Measurements from ENCODE around the gene IDH2. TPM values are rescaled to one million over a fixed set of nuclear protein-coding genes. Genes with fewer than 3 reads are reported as not detected.

IDH2 gene
- total and polyA plus RNA-seq, 2 donors from 2014 or later: 87.0 to 545 TPM

DNA sequence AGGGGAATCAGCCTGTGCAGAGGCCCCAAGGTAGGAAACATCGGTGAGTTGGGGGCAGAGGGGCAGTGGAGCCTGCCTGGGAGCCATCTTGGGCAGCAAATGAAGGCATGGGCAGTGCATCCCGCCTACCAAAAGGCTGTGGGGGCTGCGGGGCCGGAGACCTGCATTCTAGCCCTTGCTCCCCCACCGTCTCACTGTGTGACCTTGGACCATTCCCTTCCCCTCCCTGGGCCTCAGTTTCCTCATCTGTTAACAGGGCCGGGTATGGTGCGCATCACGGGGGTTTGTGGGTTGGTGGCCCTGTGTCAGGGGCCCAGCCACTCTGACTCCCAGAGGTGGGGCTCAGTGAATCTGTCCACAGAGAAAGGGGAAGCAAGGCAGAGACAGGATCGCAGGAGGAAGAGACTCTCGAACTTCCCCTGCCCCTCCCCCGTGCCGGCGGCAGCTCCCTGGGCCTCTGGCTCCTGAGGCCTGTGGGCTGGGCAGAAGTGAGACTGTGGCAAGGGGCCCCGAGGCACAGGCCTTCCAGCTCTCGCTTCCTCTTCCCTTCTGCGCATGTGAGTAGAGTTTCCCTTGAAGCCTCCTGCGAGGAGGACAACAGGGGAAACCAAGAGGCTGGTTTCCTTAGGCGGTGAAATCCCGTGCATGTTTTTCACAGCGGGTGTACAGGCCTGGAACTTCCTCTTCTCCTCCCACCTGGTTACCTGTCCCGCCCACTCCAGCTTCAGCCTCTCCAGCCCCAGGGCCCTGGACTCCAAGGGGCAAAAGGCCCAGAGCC lies 42.9 kb downstream of the IDH2 start:
- Histone ChIP-seq H3K36me3 (ENCODE audit: control insufficient read depth in 2 of 3, insufficient read depth in 3 of 3, low read length in 3 of 3) (no peaks in the 10 kb centered on the region), H3K9ac (ENCODE audit: low read length in 3 of 3) (no peak overlapping the region), H3K4me3 (ENCODE audit: low read length in 3 of 3) (no peak overlapping the region), H3K4me1 (ENCODE audit: control insufficient read depth in 2 of 3, insufficient read depth in 2 of 3, low read depth in 1 of 3, low read length in 3 of 3) (peaks cover 2 to 37% (median 12%) of the 10 kb centered on the region in 3 donors), H3K27ac (ENCODE audit: low read depth in 2 of 2, low read length in 2 of 2) (peak overlapping the region in 1 of 2 donors; percentile 67), H3K27me3 (ENCODE audit: control insufficient read depth, insufficient read depth, low read length) (no peaks in the 10 kb centered on the region), H3K9me3 (ENCODE audit: control insufficient read depth in 2 of 3, insufficient read depth in 1 of 3, low read length in 3 of 3) (no peaks in the 10 kb centered on the region)
- intact Hi-C loops (cut with DNase I): no loop called here
- TF ChIP-seq, protein P1, sequence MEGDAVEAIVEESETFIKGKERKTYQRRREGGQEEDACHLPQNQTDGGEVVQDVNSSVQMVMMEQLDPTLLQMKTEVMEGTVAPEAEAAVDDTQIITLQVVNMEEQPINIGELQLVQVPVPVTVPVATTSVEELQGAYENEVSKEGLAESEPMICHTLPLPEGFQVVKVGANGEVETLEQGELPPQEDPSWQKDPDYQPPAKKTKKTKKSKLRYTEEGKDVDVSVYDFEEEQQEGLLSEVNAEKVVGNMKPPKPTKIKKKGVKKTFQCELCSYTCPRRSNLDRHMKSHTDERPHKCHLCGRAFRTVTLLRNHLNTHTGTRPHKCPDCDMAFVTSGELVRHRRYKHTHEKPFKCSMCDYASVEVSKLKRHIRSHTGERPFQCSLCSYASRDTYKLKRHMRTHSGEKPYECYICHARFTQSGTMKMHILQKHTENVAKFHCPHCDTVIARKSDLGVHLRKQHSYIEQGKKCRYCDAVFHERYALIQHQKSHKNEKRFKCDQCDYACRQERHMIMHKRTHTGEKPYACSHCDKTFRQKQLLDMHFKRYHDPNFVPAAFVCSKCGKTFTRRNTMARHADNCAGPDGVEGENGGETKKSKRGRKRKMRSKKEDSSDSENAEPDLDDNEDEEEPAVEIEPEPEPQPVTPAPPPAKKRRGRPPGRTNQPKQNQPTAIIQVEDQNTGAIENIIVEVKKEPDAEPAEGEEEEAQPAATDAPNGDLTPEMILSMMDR (IDR thresholded peaks at IDR 0.05; ENCODE audit: borderline replicate concordance, extremely low read depth, insufficient read depth): no peak
- DNase-seq (peak in 4 of 5 donors; percentile 37 to 87 (median 52)), FAIRE-seq (no peak)

DNA sequence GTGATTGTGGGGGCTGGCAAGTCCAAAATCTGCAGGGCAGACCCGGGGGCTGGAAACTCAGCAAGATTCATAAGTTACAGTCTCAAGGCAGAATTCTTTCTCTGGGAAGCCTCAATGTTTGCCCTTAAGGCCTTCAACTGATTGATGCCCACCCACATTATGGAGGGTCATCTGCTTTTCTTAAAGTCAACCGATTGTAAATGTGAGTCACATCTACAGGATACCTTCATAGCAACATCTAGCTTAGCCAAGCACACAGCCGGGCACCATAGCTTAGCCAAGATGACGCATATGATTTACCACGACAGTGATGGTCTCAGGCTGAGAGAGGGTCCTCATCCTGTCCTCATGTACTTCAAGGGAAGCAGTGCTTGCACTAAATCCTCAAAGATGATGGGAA lies 43.5 kb downstream of the IDH2 start:
- intact Hi-C loops (cut with DNase I): no loop called here
- Histone ChIP-seq H3K9ac (ENCODE audit: low read length in 3 of 3) (no peak overlapping the region), H3K36me3 (ENCODE audit: control insufficient read depth in 2 of 3, insufficient read depth in 3 of 3, low read length in 3 of 3) (no peaks in the 10 kb centered on the region), H3K4me1 (ENCODE audit: control insufficient read depth in 2 of 3, insufficient read depth in 2 of 3, low read depth in 1 of 3, low read length in 3 of 3) (peaks cover 2 to 36% (median 8%) of the 10 kb centered on the region in 3 donors), H3K4me3 (ENCODE audit: low read length in 3 of 3) (no peak overlapping the region), H3K27ac (ENCODE audit: low read depth in 2 of 2, low read length in 2 of 2) (peak overlapping the region in 1 of 2 donors; percentile 67), H3K27me3 (ENCODE audit: control insufficient read depth, insufficient read depth, low read length) (no peaks in the 10 kb centered on the region), H3K9me3 (ENCODE audit: control insufficient read depth in 2 of 3, insufficient read depth in 1 of 3, low read length in 3 of 3) (no peaks in the 10 kb centered on the region)
- DNase-seq (no peak), FAIRE-seq (no peak)
- TF ChIP-seq, protein P1 (IDR thresholded peaks at IDR 0.05; ENCODE audit: borderline replicate concordance, extremely low read depth, insufficient read depth): no peak

DNA sequence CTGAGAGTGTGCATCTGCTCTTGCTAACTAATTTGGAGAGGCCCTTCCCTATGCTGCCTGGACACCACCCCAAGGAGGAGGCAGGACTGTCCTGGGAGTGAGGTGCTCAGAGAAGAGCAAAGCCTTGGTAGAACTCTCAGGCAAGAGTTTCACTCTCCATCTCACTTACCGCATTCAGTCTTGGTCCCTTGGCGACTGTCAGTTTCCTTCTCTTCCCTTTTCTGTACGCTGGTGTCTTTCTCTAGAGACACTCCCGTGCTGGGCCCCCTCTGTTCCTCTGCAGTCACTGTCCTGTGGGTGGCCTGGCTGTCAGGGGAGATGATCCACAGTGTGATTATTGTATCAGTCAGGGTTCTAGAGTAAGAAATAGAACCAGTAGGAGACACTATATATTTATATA lies 44.0 kb downstream of the IDH2 start:
- H3K4me1 ChIP-seq (ENCODE audit: control insufficient read depth in 2 of 3, insufficient read depth in 2 of 3, low read depth in 1 of 3, low read length in 3 of 3): peaks cover 2 to 32% (median 8%) of the 10 kb centered on the region in 3 donors
- no peak for FAIRE-seq
- no peaks in the 10 kb centered on the region for H3K36me3 ChIP-seq (ENCODE audit: control insufficient read depth in 2 of 3, insufficient read depth in 3 of 3, low read length in 3 of 3)
- H3K27ac ChIP-seq (ENCODE audit: low read depth in 2 of 2, low read length in 2 of 2): peak overlapping the region in 1 of 2 donors; percentile 20
- no peak overlapping the region for H3K9ac ChIP-seq (ENCODE audit: low read length in 3 of 3)
- DNase-seq: no peak
- intact Hi-C loops (cut with DNase I): no loop called here
- no peaks in the 10 kb centered on the region for H3K27me3 ChIP-seq (ENCODE audit: control insufficient read depth, insufficient read depth, low read length)
- H3K9me3 ChIP-seq (ENCODE audit: control insufficient read depth in 2 of 3, insufficient read depth in 1 of 3, low read length in 3 of 3): no peaks in the 10 kb centered on the region
- no peak overlapping the region for H3K4me3 ChIP-seq (ENCODE audit: low read length in 3 of 3)
- TF ChIP-seq, protein P1 (IDR thresholded peaks at IDR 0.05; ENCODE audit: borderline replicate concordance, extremely low read depth, insufficient read depth): no peak

All from kidney (tissue), 14 donors.